HUES6 (cell line): ENCODE measurements around the gene MLPH.
A peak's percentile ranks its signal among the peaks of the same experiment; 100 is the strongest.

Source experiments
- H3K27ac ChIP-seq: 2 replicates; pipeline ENCODE4 v1.7.0; 2013; ENCODE audit warnings: low read depth, mild to moderate bottlenecking, low read length, inconsistent platforms
- H3K27me3 ChIP-seq: 2 replicates; pipeline ENCODE4 v1.6.1; 2013; ENCODE audit warnings: low read length; ENCODE audit not compliant: control insufficient read depth, insufficient read depth
- H3K36me3 ChIP-seq: 2 replicates; pipeline ENCODE4 v1.6.1; 2013; ENCODE audit warnings: low read length; ENCODE audit not compliant: control insufficient read depth, insufficient read depth
- H3K4me1 ChIP-seq: 2 replicates; pipeline ENCODE4 v1.6.1; 2013; ENCODE audit warnings: low read length; ENCODE audit not compliant: control insufficient read depth, insufficient read depth
- H3K4me3 ChIP-seq: 2 replicates; pipeline ENCODE4 v1.5.1; 2013; ENCODE audit warnings: low read depth, low read length
- H3K9ac ChIP-seq: one replicate; pipeline ENCODE4 v1.6.1; 2013; ENCODE audit warnings: mild to moderate bottlenecking, low read length
- H3K9me3 ChIP-seq: 2 replicates; pipeline ENCODE4 v1.6.1; 2013; ENCODE audit warnings: low read depth, low read length; ENCODE audit not compliant: control insufficient read depth, insufficient read depth

Gene MLPH

DNA sequence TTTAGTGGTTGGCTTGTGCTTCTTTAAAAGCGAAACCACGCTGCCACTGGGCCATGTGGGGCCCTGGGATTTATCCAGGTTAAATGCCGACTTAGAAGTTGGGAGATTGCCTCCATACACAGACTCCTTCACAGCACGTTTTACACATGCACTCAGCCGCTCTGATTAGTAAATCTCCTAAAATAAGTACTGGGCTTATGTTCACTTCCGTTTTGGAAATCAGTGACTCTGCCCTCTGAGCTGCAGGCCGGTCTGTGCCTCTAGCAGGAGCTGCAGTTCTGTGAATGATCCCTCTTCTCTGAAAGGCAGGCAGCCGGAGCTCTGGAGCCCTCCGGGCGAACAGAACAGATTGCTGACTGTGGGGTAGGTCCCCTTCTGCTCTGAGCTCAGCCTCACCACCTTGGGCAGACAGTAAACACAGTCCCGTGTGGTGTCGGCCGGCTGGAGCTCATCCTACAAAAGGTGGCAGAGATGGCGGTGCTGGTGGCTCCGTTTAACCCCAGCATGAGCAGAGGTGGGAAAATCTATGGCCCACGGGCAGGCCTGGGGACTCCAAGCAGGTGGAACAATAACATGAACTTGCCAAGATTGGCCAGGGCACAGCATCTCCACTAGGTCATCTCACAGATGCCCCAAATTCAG lies 113.3 kb downstream of the MLPH start:
- H3K27me3 ChIP-seq: no peaks in the 10 kb centered on the region
- H3K27ac ChIP-seq: no peak overlapping the region
- H3K4me1 ChIP-seq: peaks cover 79% of the 10 kb centered on the region
- no peaks in the 10 kb centered on the region for H3K36me3 ChIP-seq
- no peak overlapping the region for H3K9ac ChIP-seq
- H3K4me3 ChIP-seq: no peak overlapping the region
- H3K9me3 ChIP-seq: peaks cover 6% of the 10 kb centered on the region; the same call in 1 of the 2 replicates

DNA sequence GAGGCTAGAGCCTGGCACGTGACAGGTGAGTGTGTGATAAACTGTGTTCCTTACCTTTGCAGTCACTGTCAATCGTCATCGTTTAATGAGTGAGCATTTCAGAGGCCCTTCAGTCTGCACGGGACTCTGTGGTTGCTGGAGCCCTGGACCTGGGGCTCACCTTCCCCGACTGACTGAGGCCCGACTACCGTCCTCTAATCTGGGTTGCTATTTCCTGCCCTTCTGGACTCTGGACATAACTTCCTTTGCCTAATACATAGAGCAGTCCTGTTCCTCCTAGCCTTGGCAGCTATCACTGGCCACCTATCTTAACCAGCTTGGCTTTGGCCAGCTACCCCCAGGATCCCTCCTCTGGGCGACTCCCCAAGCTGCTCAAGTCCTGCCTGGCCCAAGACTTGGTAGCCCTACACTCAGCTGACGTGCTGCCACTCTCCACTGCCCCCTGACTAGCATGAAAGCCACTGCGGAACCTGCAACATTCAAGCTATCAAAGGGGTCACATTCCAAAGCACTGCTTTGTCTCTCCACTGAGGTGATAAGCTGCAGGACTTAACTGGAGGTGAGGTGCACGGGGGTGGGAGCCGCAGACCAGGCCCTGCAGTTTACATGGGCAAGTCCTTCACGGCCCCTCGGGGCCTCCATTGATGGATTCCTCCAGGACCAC lies 114.5 kb downstream of the MLPH start:
- Histone ChIP-seq H3K4me3 (no peak overlapping the region), H3K36me3 (no peaks in the 10 kb centered on the region), H3K4me1 (peaks cover 81% of the 10 kb centered on the region), H3K27ac (no peak overlapping the region; the same call in 1 of the 2 replicates), H3K9me3 (peaks cover 11% of the 10 kb centered on the region; the same call in 1 of the 2 replicates), H3K9ac (no peak overlapping the region), H3K27me3 (no peaks in the 10 kb centered on the region)

DNA sequence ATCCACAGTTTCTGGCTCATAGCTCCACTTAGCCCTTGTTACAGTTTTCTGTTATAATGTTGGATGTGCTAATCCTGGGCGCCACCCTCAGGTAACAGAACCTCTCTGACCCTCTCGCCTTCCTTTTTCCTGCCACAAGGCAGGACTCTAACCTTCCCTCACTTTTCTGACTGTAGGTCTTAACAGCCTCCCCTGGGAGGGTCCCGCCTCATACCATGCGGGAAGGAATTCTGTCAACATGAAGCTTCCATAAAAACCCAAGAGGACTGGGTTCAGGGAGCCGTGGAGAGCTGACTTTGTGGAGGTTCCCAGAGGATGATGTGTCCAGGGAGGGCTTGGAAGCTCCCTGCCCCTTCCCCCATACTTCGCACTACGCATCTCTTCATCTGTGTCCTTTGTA lies 115.4 kb downstream of the MLPH start:
- H3K36me3 ChIP-seq: no peaks in the 10 kb centered on the region
- no peaks in the 10 kb centered on the region for H3K27me3 ChIP-seq
- H3K4me3 ChIP-seq: no peak overlapping the region
- H3K9ac ChIP-seq: peak overlapping the region; percentile 35
- peaks cover 73% of the 10 kb centered on the region for H3K4me1 ChIP-seq
- peaks cover 15% of the 10 kb centered on the region; the same call in 1 of the 2 replicates for H3K9me3 ChIP-seq
- no peak overlapping the region for H3K27ac ChIP-seq

DNA sequence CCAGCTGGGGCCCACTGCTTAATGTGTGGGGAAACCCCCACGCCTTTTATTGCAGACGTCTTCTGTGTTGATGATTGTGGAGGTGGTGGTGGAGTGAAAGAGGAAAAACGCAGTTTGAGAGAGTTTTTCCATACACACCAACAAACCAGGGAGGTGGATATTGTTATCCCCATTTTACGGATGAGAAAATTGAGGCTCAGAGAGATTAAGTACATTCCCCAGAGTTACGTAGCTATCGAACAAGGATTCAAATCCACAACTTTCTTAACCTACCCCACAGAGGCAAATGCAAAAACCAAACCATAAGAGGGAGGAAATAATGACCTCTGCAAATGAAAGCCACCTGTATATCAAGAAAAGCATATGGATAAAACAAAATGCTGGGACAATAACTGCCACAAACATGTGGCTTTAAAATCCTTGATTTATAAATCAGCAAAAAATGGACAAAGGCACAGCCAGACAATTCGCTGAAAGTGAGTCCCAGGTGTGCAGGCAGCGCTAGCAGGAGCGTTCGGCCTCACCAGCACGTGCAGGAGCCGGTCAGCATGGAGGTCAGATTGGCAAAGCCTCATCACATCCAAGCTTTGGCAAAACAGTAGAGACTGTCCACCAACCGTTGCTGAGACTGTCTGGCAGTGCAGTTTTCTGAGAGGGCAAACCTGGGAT lies 116.1 kb downstream of the MLPH start:
- Histone ChIP-seq H3K9ac (peak overlapping the region; percentile 65), H3K36me3 (no peaks in the 10 kb centered on the region), H3K4me3 (peak overlapping the region; percentile 6; the same call in 1 of the 2 replicates), H3K27me3 (no peaks in the 10 kb centered on the region), H3K27ac (peak overlapping the region; percentile 38; the same call in 1 of the 2 replicates), H3K4me1 (peaks cover 67% of the 10 kb centered on the region), H3K9me3 (peaks cover 16% of the 10 kb centered on the region; the same call in 1 of the 2 replicates)

DNA sequence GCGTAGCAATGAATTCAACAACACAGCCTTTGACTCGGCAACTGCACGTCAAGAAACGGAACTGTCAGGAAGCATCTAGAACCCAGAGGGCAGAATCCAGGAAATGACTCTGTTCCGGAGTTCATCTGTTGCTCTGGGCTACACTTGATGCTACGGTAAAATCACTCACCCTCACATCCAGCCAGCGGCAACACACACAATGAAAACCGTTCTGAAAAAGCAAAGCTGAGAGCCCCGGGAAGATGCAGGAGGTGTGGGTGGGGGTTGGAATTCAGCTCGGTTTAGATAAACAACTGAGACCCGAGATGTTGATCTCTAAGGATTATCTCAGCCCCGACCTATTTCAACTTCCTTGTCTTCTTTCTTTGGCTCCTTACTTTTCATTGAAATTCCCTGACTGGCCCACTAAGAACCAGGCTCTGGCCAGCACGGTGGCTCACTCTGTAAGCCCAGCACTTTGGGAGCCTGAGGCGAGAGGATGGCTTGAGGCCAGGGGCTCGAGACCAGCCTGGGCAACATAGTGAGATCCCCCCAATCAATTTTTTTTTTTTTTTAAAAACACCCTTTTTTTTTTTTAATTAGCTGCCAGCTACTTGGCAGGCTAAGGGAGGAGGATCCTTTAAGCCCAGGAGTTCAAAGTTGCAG lies 116.8 kb downstream of the MLPH start:
- H3K4me3 ChIP-seq: peak overlapping the region; percentile 6; the same call in 1 of the 2 replicates
- no peaks in the 10 kb centered on the region for H3K36me3 ChIP-seq
- H3K27me3 ChIP-seq: no peaks in the 10 kb centered on the region
- H3K4me1 ChIP-seq: peaks cover 60% of the 10 kb centered on the region
- H3K9ac ChIP-seq: peak overlapping the region; percentile 65
- peaks cover 16% of the 10 kb centered on the region; the same call in 1 of the 2 replicates for H3K9me3 ChIP-seq
- peak overlapping the region; percentile 38; the same call in 1 of the 2 replicates for H3K27ac ChIP-seq

DNA sequence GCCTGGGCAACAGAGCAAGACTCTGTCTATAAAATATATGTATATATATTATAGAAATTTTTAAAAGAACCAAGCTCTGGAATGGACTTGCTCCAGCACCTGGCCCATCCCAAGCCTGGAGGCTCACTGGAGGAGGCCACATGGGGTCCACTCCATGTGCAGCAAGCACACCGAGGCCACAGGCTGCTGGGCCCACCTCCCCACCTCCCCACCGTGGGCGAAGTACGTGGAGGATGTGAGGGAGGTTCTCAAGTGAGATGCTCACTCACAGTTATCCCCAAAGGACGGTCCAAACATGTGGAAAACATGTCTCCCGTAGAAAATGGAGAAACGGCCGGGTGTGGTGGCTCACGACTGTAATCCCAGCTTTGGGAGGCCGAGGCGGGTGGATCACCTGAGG lies 117.3 kb downstream of the MLPH start:
- no peak overlapping the region for H3K27ac ChIP-seq
- peaks cover 55% of the 10 kb centered on the region for H3K4me1 ChIP-seq

More for the DNA sequence above, 117.3 kb downstream of the MLPH start:
- Histone ChIP-seq H3K27me3 (no peaks in the 10 kb centered on the region), H3K9me3 (peaks cover 16% of the 10 kb centered on the region; the same call in 1 of the 2 replicates), H3K36me3 (no peaks in the 10 kb centered on the region), H3K9ac (no peak overlapping the region), H3K4me3 (no peak overlapping the region)
